Effector memory CD8-positive, alpha-beta T cell (primary cell): ENCODE results near the gene KCNMA1.

Experiments used
- ATAC-seq: fragments of 150-1000 bp; cut with Tn5 transposase; replicated peaks from 2 replicates; pipeline ENCODE4 v1.10.0; 2021; ENCODE audit warnings: mild to moderate bottlenecking, moderate library complexity
- DNase-seq, 3 experiments: peaks; one replicate each; pipeline ENCODE4 v3.0.0; 2021
- H3K27ac Mint-ChIP-seq, 2 donors: one replicate each; pipeline ENCODE4 v1.8.0; 2022; ENCODE audit warnings: mild to moderate bottlenecking in 2 of 2, mixed read lengths in 2 of 2, moderate library complexity in 2 of 2
- H3K27me3 Mint-ChIP-seq, 2 donors: one replicate each; pipeline ENCODE4 v1.8.0; 2022; ENCODE audit warnings: mixed read lengths in 2 of 2
- H3K36me3 Mint-ChIP-seq: one replicate; pipeline ENCODE4 v1.8.0; 2022; ENCODE audit warnings: mild to moderate bottlenecking, moderate library complexity, mixed read lengths; ENCODE audit not compliant: insufficient read depth
- H3K4me1 Mint-ChIP-seq, 2 donors: one replicate each; pipeline ENCODE4 v1.8.0; 2022; ENCODE audit warnings: low read depth in 2 of 2, mixed read lengths in 2 of 2
- H3K4me3 Mint-ChIP-seq, 2 donors: one replicate each; pipeline ENCODE4 v1.8.0; 2022; ENCODE audit warnings: mild to moderate bottlenecking in 2 of 2, mixed read lengths in 2 of 2, moderate library complexity in 2 of 2
- H3K9me3 Mint-ChIP-seq, 2 donors: one replicate each; pipeline ENCODE4 v1.8.0; 2022; ENCODE audit warnings: mixed read lengths in 2 of 2

KCNMA1 gene

GRCh38 chr10:77144656-77145055 is 493.0 kb downstream of the KCNMA1 start:
- H3K36me3 Mint-ChIP-seq: peaks cover 2% of the 10 kb centered on the region
- H3K4me1 Mint-ChIP-seq: no peaks in the 10 kb centered on the region
- no peak for DNase-seq
- H3K27me3 Mint-ChIP-seq: peaks cover 18 to 26% of the 10 kb centered on the region in 2 donors
- H3K9me3 Mint-ChIP-seq: no peaks in the 10 kb centered on the region
- no peak overlapping the region for H3K4me3 Mint-ChIP-seq
- no peak for ATAC-seq
- no peak overlapping the region for H3K27ac Mint-ChIP-seq

DNA sequence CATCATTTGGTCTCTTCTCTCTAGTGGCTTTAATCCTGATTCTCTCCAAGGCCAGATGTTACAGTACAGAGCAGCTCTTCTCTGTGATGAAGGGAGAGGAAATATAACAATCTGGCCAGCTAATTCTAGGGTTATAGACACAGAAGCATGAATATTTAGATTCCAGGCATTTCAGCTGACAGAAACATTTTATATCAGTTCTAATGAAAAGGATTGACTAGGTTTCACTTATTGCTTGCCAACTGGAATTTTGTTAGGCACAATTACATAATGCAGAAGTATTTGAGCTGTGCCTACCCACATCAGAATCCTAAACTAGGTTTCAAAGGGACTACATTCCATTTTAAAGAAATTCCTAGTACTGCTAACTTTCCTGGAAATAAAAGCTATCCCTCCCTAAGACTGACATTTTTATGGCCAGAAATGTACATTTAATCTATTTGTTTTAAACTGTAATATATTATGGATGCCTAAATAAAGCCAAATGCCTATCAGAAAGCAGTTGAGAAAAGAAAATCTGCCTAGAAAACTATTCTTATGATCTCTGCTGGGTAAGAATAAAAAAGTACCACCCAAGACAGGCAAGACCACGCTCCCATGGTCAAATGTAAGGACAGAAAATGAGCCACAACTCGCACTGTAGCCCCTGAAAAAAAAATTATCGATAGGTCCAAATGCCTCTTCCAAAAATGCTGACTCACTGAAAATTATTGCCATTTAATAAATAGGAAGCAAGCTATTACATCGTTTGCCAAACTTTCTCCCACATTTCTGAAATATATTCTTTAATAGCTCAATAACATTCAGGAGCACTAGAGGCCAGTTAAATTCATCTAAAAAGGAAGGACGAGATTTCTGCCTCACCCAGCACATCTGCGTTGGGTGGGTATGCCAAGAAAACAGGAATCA is 498.1 kb downstream of the KCNMA1 start:
- Mint-ChIP-seq H3K36me3 (no peaks in the 10 kb centered on the region), H3K9me3 (no peaks in the 10 kb centered on the region), H3K4me1 (no peaks in the 10 kb centered on the region), H3K27ac (no peak overlapping the region), H3K27me3 (peaks cover 15 to 27% of the 10 kb centered on the region in 2 donors), H3K4me3 (no peak overlapping the region)
- no peak for ATAC-seq
- DNase-seq: no peak

- no peaks in the 10 kb centered on the region for H3K36me3 Mint-ChIP-seq
- no peak for DNase-seq
- H3K27ac Mint-ChIP-seq: no peak overlapping the region
- ATAC-seq: no peak
- peaks cover 18 to 27% of the 10 kb centered on the region in 2 donors for H3K27me3 Mint-ChIP-seq
- H3K9me3 Mint-ChIP-seq: no peaks in the 10 kb centered on the region
- no peaks in the 10 kb centered on the region for H3K4me1 Mint-ChIP-seq
- no peak overlapping the region for H3K4me3 Mint-ChIP-seq
Measured at GRCh38 chr10:77138541-77138940, 499.1 kb downstream of the KCNMA1 start.

DNA sequence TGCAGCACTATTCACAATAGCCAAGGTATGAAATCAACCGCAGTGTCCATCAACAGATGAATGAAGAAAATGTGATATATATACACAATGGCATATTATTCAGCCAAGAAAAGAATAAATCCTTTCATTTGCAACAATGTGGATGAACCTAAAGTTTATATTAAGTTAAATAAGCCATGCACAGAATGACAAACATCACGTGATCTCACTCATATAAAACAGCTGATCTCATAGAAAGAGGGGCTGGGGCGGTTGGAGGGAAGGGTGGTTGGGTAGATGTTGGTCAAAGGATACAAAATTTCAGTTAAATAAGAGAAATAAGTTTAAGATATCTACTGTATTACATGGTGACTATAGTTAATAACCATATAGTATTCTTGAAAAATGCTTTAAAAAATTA is 502.1 kb downstream of the KCNMA1 start:
- Mint-ChIP-seq H3K4me1 (no peaks in the 10 kb centered on the region), H3K27me3 (peaks cover 21 to 29% of the 10 kb centered on the region in 2 donors), H3K9me3 (no peaks in the 10 kb centered on the region), H3K27ac (no peak overlapping the region), H3K36me3 (no peaks in the 10 kb centered on the region), H3K4me3 (no peak overlapping the region)
- ATAC-seq: no peak
- no peak for DNase-seq

GRCh38 chr10:77131214-77131613 is 506.4 kb downstream of the KCNMA1 start:
- DNase-seq (no peak), ATAC-seq (no peak)
- H3K27me3 Mint-ChIP-seq: peaks cover 21 to 23% of the 10 kb centered on the region in 2 donors
- no peak overlapping the region for H3K27ac Mint-ChIP-seq
- no peak overlapping the region for H3K4me3 Mint-ChIP-seq
- no peaks in the 10 kb centered on the region for H3K36me3 Mint-ChIP-seq
- H3K4me1 Mint-ChIP-seq: no peaks in the 10 kb centered on the region
- no peaks in the 10 kb centered on the region for H3K9me3 Mint-ChIP-seq

GRCh38 chr10:77127243-77127642 is 510.4 kb downstream of the KCNMA1 start:
- DNase-seq: no peak

DNA sequence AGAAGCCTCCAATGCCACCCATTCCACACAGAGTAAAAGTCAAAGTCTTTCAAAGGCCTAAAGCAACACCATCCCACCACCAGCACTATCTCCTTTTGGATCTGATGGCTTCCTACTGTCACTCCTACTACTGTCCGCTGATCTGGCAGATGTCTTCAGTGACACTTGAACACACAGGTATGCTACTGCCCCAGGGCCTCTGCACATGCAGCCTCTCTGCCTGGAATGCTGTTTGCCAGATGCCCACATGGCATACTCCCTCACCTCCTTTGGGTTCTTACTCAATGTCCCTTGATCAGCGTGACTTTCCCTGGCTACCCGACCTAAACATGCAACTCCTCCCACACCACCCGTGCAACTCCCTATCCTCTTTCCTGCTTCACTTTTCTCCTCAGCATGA is 512.4 kb downstream of the KCNMA1 start:
- Mint-ChIP-seq H3K4me3 (no peak overlapping the region), H3K36me3 (peaks cover 4% of the 10 kb centered on the region), H3K4me1 (peaks cover 0 to 3% of the 10 kb centered on the region in 2 donors), H3K27ac (no peak overlapping the region), H3K9me3 (no peaks in the 10 kb centered on the region), H3K27me3 (peaks cover 20 to 44% of the 10 kb centered on the region in 2 donors)
- no peak for ATAC-seq
- no peak for DNase-seq

More at GRCh38 chr10:77127243-77127642, 510.4 kb downstream of the KCNMA1 start:
- Mint-ChIP-seq H3K36me3 (peaks cover 4% of the 10 kb centered on the region), H3K27ac (no peak overlapping the region), H3K4me3 (no peak overlapping the region), H3K4me1 (peaks cover 0 to 3% of the 10 kb centered on the region in 2 donors), H3K27me3 (peaks cover 22 to 39% of the 10 kb centered on the region in 2 donors), H3K9me3 (no peaks in the 10 kb centered on the region)
- no peak for ATAC-seq

DNA sequence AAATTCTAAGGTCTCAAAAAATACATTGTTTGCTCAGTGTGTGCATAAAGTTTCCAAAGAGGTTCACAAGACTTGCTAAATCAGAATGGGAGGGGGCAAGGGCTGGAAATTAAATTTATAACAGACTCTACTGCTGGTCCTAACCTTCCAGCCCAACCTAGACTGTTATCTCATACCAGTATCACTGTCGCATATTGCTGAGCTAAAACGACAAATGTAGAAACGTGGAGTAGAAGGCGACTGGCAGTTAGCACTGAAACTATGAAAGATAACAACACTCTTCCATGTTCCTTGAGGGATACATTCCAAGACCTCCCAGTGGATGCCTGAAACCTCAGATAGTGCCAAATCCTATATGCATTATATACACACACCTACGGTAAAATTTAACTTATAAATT is 514.3 kb downstream of the KCNMA1 start:
- ATAC-seq (no peak), DNase-seq (no peak)
- H3K4me3 Mint-ChIP-seq: no peak overlapping the region
- H3K27me3 Mint-ChIP-seq: peaks cover 34 to 62% of the 10 kb centered on the region in 2 donors
- H3K36me3 Mint-ChIP-seq: peaks cover 6% of the 10 kb centered on the region
- no peak overlapping the region for H3K27ac Mint-ChIP-seq
- peaks cover 0 to 3% of the 10 kb centered on the region in 2 donors for H3K4me1 Mint-ChIP-seq
- H3K9me3 Mint-ChIP-seq: no peaks in the 10 kb centered on the region

DNA sequence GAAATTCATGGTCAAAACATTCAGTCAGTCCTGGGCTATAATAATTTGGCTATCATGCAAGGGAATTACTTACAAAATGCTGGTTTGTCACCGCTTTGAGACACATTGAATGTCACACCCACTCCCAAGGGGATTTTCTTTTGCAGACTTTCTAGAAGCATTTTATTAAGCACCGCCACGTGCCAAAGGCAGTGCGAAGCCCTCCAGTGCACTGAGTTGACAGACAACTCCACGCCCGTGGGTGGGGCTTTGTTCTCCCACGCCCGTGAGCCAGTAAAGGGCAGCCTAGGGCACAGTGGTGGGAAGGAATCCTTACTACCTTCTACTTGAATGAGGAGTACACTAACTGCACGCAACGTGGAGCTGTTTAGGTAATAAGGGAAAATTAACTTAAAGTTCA is 515.8 kb downstream of the KCNMA1 start:
- H3K4me1 Mint-ChIP-seq: peaks cover 0 to 3% of the 10 kb centered on the region in 2 donors
- DNase-seq (no peak), ATAC-seq (no peak)
- H3K36me3 Mint-ChIP-seq: peaks cover 6% of the 10 kb centered on the region
- peaks cover 35 to 59% of the 10 kb centered on the region in 2 donors for H3K27me3 Mint-ChIP-seq
- no peak overlapping the region for H3K4me3 Mint-ChIP-seq
- H3K27ac Mint-ChIP-seq: no peak overlapping the region
- H3K9me3 Mint-ChIP-seq: no peaks in the 10 kb centered on the region

- DNase-seq: no peak
- Mint-ChIP-seq H3K4me3 (no peak overlapping the region), H3K36me3 (peaks cover 6% of the 10 kb centered on the region), H3K27me3 (peaks cover 35 to 57% of the 10 kb centered on the region in 2 donors), H3K27ac (no peak overlapping the region), H3K9me3 (no peaks in the 10 kb centered on the region), H3K4me1 (peaks cover 0 to 3% of the 10 kb centered on the region in 2 donors)
- no peak for ATAC-seq
Measured at GRCh38 chr10:77120666-77121376, 516.8 kb downstream of the KCNMA1 start.

DNA sequence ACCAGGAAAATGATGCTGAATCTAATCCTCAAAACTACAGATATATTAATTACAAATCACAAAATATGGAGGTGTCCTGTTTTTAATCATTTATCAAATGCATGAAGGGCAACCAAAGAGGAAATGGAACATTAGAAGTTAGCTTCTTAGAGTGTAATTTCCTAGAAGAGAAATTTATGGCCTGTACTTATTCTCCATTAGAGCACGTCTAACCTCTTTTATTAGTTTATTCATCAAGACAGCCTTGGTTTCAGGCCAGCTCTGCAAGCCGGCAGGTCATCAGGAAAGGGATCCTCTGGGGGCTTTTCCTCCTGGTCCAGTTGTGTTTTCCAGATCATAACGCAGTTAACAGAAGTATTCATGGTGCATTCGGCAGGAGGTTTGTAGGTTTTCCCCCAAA is 517.6 kb downstream of the KCNMA1 start:
- no peak for ATAC-seq
- Mint-ChIP-seq H3K4me3 (no peak overlapping the region), H3K27me3 (peaks cover 39 to 52% of the 10 kb centered on the region in 2 donors), H3K36me3 (peaks cover 6% of the 10 kb centered on the region), H3K4me1 (no peaks in the 10 kb centered on the region), H3K27ac (no peak overlapping the region), H3K9me3 (no peaks in the 10 kb centered on the region)
- DNase-seq: no peak

DNA sequence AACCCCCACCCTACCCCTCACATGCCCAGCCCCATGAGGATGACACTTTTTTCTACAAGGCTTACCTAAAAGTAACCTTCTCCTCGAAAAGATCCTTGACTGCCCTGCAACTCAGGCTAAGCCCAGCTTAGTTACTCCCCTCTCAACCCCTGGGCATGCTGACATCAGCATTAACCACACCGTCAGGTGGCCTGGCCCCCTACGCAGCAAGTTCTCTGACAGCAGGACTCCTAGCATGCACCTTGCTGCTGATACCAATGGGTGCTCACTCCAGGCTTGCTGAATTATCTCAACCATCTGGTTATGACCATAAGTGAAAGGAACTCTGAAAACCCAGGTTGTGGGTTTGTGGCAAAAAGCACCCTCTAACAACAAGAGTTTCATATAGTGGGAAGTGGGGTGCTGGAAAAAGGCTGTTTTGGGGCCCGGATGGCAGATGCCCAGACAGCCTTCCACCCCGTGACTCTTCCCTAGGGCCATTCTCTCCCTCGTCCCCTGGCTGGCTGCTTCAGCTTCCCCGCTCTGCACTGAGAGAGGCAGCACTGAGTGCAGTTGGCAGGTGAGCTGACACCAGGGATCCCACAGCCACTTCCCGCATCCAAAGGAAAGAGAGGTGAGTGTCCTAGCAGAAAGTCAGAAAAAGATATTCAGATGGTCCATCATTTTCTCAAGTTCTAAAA is 518.9 kb downstream of the KCNMA1 start:
- ATAC-seq (no peak), DNase-seq (no peak)
- Mint-ChIP-seq H3K4me3 (no peak overlapping the region), H3K27ac (no peak overlapping the region), H3K36me3 (peaks cover 3% of the 10 kb centered on the region), H3K27me3 (peaks cover 48 to 52% of the 10 kb centered on the region in 2 donors), H3K4me1 (no peaks in the 10 kb centered on the region), H3K9me3 (no peaks in the 10 kb centered on the region)

DNA sequence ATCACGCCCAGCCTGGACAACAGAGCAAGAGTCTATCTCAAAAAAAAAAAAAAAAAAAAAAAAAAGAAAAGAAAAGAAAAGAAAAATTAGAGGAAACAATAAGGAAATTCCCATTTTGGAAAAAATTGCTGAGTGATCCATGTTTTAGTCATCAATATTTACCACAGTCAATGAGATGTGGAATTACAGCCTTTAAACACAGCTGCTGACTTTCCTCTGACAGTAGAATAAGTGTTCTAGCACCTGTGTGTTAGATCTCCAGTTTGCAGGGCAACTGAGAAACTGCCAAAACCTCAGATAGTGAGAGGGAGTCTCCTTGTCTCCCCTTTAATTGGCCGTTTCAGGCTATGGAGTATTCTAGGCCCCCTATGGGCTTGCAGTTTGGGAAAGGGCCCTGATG is 520.1 kb downstream of the KCNMA1 start:
- Mint-ChIP-seq H3K36me3 (peaks cover 3% of the 10 kb centered on the region), H3K4me1 (no peaks in the 10 kb centered on the region), H3K27me3 (peaks cover 46 to 50% of the 10 kb centered on the region in 2 donors), H3K9me3 (no peaks in the 10 kb centered on the region), H3K27ac (no peak overlapping the region), H3K4me3 (no peak overlapping the region)
- DNase-seq (no peak), ATAC-seq (no peak)
